Aorta (tissue), 5 donors: Measurements from ENCODE around the gene PPIP5K2. TPM values are rescaled to one million over a fixed set of nuclear protein-coding genes. Genes with fewer than 3 reads are reported as not detected.
"Not testable (repeated sequence)": the region's sequence is repeated elsewhere in the genome, so short reads cannot be mapped to it uniquely, and the experiment has no call there.

Experiments
- ATAC-seq: fragments of 200-7000 bp; cut with Tn5 transposase; one replicate; pipeline ENCODE4 v1.9.1; 2022; ENCODE audit warnings: moderate library complexity; ENCODE audit not compliant: low FRiP score
- DNase-seq, 2 donors: peaks; one replicate each; pipeline ENCODE4 v3.0.0-alpha.2; 2020
- H3K27ac ChIP-seq, 2 donors: one replicate each; pipeline ENCODE4 v1.5.1; 2013; ENCODE audit warnings: low read length in 2 of 2, mild to moderate bottlenecking in 2 of 2, moderate library complexity in 2 of 2, control low read depth in 1 of 2, inconsistent platforms in 1 of 2, low read depth in 1 of 2
- H3K27me3 ChIP-seq, 2 donors: one replicate each; pipeline ENCODE4 v1.6.1; 2013; ENCODE audit warnings: control low read depth in 1 of 2, low read length in 1 of 2, mild to moderate bottlenecking in 1 of 2, moderate library complexity in 1 of 2; ENCODE audit not compliant: insufficient read depth in 2 of 2, control insufficient read depth in 1 of 2
- H3K36me3 ChIP-seq, 2 donors: one replicate each; pipeline ENCODE4 v1.6.1; 2013; ENCODE audit warnings: control low read depth in 1 of 2, low read length in 1 of 2, mild to moderate bottlenecking in 1 of 2; ENCODE audit not compliant: insufficient read depth in 2 of 2, control insufficient read depth in 1 of 2
- H3K4me1 ChIP-seq, 2 donors: one replicate each; pipeline ENCODE4 v1.6.1; 2013; ENCODE audit warnings: low read length in 2 of 2, control low read depth in 1 of 2, mild to moderate bottlenecking in 1 of 2, moderate library complexity in 1 of 2; ENCODE audit not compliant: insufficient read depth in 2 of 2, control insufficient read depth in 1 of 2
- H3K4me3 ChIP-seq, 2 donors: one replicate each; pipeline ENCODE4 v1.5.1; 2013; ENCODE audit warnings: low read length in 2 of 2, control low read depth in 1 of 2, mild to moderate bottlenecking in 1 of 2
- H3K9me3 ChIP-seq: one replicate; pipeline ENCODE4 v1.6.1; 2013; ENCODE audit warnings: mild to moderate bottlenecking, low read length; ENCODE audit not compliant: control insufficient read depth
- WGBS, 2 donors: extraction: QIAGEN DNeasy Blood & Tissue Kit; methylation state at CpG; one replicate each; pipeline ENCODE4 v1.1.7; 2013; 5-methylcytosine and 5-hydroxymethylcytosine counted together
- intact Hi-C, 2 donors: fragments of 100-400 bp; cut with DNase I; formaldehyde crosslinking; loops; one replicate each; pipeline versions ENCODE4 v1.14.2 to v1.15.0; 2022
- long read RNA-seq, 2 donors: library from polyadenylated mRNA; unstranded; transcript quantifications; one replicate each; pipeline ENCODE4 v2.0.0, GENCODE V29; 2020 to 2021
- polyA plus RNA-seq, 2 donors: library from polyadenylated mRNA; stranded (reverse); fragments of 200-250 nt; gene quantifications; one replicate each; pipeline ENCODE4 v1.2.3, GENCODE V29; 2013
- total RNA-seq, 2 donors: library from RNA; stranded (reverse); fragmentation: NEBNext Ultra II Directional; extraction: Animal tissue kit (Norgen Biotek cat#: 25700); gene quantifications; one replicate each; pipeline ENCODE4 v1.2.1, GENCODE V29; 2021
- donor health status: healthy with polysubstance abuse.
- donor health status: Bipolar disorder and iron deficiency.
- donor health status: DM: no; HTN: no; CAD: no.
- donor health status: DM: no; HTN: no; CAD: no.
- donor health status: DM: yes; HTN: yes; CAD: no.

PPIP5K2 gene
- 10 to 100 TPM; 75.1 to 79.4 TPM for total RNA-seq
- 10 to 100 TPM; 17.9 to 47.4 TPM for polyA plus RNA-seq
- long read RNA-seq, donor 1, partial matches to known transcripts: 26 of 39 reads
- long read RNA-seq, donor 1, other reads (novel, unspliced or antisense): 12 of 39 reads
- long read RNA-seq, donor 2, partial matches to known transcripts: 5 of 11 reads
- long read RNA-seq, donor 2, other reads (novel, unspliced or antisense): 6 of 11 reads

DNA sequence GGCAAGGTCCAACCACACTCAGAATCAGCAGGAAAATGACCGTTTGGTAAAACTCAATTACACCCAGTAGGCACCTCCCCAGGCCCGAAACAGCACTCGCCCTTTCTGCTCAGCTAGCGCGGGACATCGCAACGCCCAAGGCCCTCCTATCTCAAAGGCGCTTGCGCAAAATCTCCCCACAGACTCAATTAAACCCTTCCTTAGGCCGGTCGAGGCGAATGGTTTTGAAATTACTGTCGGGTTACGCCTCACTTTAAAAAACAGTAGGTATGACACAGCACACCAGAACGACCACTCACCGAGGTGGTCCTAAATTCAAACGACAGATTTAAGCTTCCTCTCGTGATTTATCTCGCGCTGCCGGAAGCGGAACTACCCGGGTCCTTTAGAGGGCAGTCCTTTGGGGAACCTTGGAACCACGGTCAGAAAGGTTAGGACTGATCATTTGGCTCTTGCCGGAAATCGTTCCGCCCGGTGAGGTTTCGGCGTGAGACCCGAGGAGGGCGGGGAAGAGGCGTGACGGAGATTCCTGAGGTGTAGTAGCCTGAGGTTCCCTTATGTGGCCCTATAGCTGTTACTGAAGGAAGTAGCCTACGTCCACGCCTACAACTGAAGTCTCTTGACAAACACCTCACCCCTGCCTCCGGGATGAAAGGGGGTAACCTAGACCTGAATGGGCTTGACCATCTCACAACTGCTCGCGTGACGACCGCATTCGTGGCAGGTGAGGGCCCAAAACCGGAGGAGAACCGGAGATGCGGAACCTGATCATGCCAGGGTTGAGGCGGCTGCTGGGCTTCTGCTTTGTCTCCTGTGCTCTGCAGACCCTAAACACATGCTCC, at the start of gene PPIP5K2, which contains the start of gene GIN1:
PPIP5K2 (plus strand) TSS at position 537 of the 842 bp plus-strand sequence. CDS start 9,289 bp downstream, outside the sequence.
GIN1 (minus strand) TSS at position 374 of the 842 bp plus-strand sequence. CDS start 11,431 bp downstream, outside the sequence.
- WGBS, 2 donors: 0% methylated on average over 46 of the region's 46 CpGs
- ATAC-seq: peak; percentile 99
- H3K36me3 ChIP-seq: no peaks in the 10 kb centered on the region
- H3K9me3 ChIP-seq: no peaks in the 10 kb centered on the region
- peak within 1 kb of the TSS; percentile 90 to 99 for H3K4me3 ChIP-seq
- peak within 1 kb of the TSS; percentile 96 to 97 for H3K27ac ChIP-seq
- peak; percentile 97 to 98 for DNase-seq
- intact Hi-C loops: loop anchor here in 1 of 2 donors (5.0 kb wide), 1 partner anchor 363 kb away; the partner anchor contains the start of gene PAM
- H3K27me3 ChIP-seq: no peaks in the 10 kb centered on the region
- H3K4me1 ChIP-seq: peaks cover 2 to 5% of the 10 kb centered on the region in 2 donors

DNA sequence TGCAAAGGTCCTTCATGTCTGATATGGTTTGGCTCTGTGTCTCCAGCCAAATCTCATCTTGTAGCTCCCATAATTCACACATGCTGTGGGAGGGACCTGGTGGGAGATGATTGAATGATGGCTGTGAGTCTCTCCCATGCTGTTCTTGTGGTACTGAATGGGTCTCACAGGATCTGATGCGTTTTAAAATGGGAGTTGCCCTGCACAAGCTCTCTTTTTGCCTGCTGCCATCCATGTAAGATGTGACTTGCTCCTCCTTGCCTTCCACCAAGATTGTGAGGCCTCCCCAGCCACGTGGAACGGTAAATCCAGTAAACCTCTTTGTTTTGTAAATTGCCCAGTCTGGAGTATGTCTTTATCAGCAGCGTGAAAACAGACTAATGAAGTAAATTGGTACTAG, 46.6 kb upstream of the PPIP5K2 start:
- 56 to 89% methylated on average over 4 of the region's 4 CpGs for WGBS, 2 donors
- ATAC-seq, intact Hi-C loops, H3K27ac ChIP-seq, H3K27me3 ChIP-seq, H3K4me1 ChIP-seq, DNase-seq, H3K9me3 ChIP-seq, H3K4me3 ChIP-seq, H3K36me3 ChIP-seq: not testable (repeated sequence)

DNA sequence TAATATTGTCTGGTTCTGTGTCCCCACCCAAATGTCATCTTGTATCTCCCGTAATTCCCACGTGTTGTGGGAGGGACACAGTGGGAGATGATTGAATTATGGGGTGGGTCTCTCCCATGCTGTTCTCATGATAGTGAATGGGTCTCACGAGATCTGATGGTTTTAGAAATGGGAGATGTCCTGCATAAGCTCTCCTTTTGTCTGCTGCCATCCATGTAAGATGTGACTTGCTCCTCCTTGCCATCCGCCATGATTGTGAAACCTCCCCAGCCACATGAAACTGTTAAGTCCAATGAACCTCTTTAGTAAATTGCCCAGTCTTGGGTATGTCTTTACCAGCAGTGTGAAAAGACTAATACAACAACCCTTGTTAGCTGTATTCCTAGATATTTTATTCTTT, 44.7 kb upstream of the PPIP5K2 start:
- H3K4me1 ChIP-seq: no peaks in the 10 kb centered on the region
- no peaks in the 10 kb centered on the region for H3K27me3 ChIP-seq
- intact Hi-C loops: no loop called here
- no peaks in the 10 kb centered on the region for H3K36me3 ChIP-seq
- no peak overlapping the region for H3K4me3 ChIP-seq
- no peak overlapping the region for H3K27ac ChIP-seq
- ATAC-seq: no peak
- peaks cover 11% of the 10 kb centered on the region for H3K9me3 ChIP-seq
- no peak for DNase-seq
- WGBS, 2 donors: 86 to 89% methylated on average over 4 of the region's 4 CpGs

DNA sequence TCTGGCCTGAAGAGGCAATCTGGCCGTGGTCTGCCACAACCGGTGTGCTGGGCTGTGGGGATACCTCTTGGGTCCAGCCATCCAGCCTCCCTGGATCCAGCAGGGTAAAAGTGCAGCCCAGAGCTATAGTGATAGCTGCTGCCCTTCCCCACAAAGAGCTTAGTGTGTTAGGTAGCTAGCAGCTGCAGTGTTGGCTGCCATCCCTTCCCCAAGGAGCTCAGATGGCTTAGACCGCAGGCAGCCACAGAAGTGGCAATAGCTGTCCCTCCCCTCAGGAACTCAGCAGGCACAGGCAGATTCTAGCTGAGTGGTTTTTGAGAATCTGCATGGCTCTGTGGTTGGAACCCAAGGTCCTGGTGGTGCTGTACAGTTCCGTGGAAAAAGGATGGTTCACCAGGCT, 40.3 kb upstream of the PPIP5K2 start:
- no peak overlapping the region for H3K4me3 ChIP-seq
- peaks cover 0 to 1% of the 10 kb centered on the region in 2 donors for H3K36me3 ChIP-seq
- DNase-seq (no peak), ATAC-seq (no peak)
- intact Hi-C loops: loop anchor here in 1 of 2 donors (10.0 kb wide), 1 partner anchor 55 kb away; no protein-coding TSS in a partner anchor
- H3K27ac ChIP-seq: no peak overlapping the region
- 75 to 98% methylated on average over 4 of the region's 4 CpGs for WGBS, 2 donors
- peaks cover 11% of the 10 kb centered on the region for H3K9me3 ChIP-seq
- no peaks in the 10 kb centered on the region for H3K4me1 ChIP-seq
- H3K27me3 ChIP-seq: no peaks in the 10 kb centered on the region

- intact Hi-C loops: loop anchor here in 1 of 2 donors (10.0 kb wide), 1 partner anchor 48 kb away; no protein-coding TSS in a partner anchor
- Histone ChIP-seq H3K4me1 (no peaks in the 10 kb centered on the region), H3K27ac (no peak overlapping the region), H3K9me3 (peaks cover 3% of the 10 kb centered on the region), H3K36me3 (peaks cover 0 to 1% of the 10 kb centered on the region in 2 donors), H3K27me3 (no peaks in the 10 kb centered on the region), H3K4me3 (no peak overlapping the region)
- DNase-seq: no peak
- WGBS, 2 donors: 97 to 100% methylated on average over 1 of the region's 1 CpG
- ATAC-seq: no peak
These were observed 33.6 kb upstream of the PPIP5K2 start for GRCh38 chr5:103086547-103086946.

DNA sequence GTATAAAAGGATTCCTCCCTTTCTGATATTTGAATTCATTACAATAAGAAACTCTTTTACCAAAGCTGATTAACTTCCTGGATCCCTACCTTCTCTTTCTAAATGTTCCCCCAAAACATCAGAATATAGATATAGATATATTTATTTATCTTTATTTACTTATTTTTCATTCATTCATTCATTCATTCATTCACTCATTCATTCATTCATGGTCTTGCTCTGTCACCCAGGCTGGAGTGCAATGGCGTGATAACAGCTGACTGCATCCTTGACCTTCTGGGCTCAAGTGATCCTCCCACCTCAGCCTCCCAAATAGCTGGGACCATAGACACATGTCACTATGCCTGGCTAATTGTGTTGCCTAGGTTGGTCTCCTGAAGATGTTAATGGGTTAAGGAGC, 30.8 kb upstream of the PPIP5K2 start:
- Histone ChIP-seq H3K27ac (no peak overlapping the region), H3K9me3 (peaks cover 3% of the 10 kb centered on the region), H3K27me3 (no peaks in the 10 kb centered on the region), H3K36me3 (peaks cover 0 to 1% of the 10 kb centered on the region in 2 donors), H3K4me1 (no peaks in the 10 kb centered on the region), H3K4me3 (no peak overlapping the region)
- ATAC-seq (no peak), DNase-seq (no peak)
- 100% methylated on average over 1 of the region's 1 CpG for WGBS, 2 donors
- intact Hi-C loops: loop anchor here in 1 of 2 donors (10.0 kb wide), 1 partner anchor 46 kb away; no protein-coding TSS in a partner anchor

- ATAC-seq: no peak
- Histone ChIP-seq H3K9me3 (no peaks in the 10 kb centered on the region), H3K27ac (no peak overlapping the region), H3K27me3 (no peaks in the 10 kb centered on the region), H3K4me3 (no peak overlapping the region), H3K36me3 (no peaks in the 10 kb centered on the region), H3K4me1 (peaks cover 0 to 4% of the 10 kb centered on the region in 2 donors)
- intact Hi-C loops: no loop called here
- WGBS, 2 donors: 68 to 69% methylated on average over 1 of the region's 1 CpG
- DNase-seq: no peak
These were observed 29.3 kb upstream of the PPIP5K2 start for GRCh38 chr5:103090791-103091190.

DNA sequence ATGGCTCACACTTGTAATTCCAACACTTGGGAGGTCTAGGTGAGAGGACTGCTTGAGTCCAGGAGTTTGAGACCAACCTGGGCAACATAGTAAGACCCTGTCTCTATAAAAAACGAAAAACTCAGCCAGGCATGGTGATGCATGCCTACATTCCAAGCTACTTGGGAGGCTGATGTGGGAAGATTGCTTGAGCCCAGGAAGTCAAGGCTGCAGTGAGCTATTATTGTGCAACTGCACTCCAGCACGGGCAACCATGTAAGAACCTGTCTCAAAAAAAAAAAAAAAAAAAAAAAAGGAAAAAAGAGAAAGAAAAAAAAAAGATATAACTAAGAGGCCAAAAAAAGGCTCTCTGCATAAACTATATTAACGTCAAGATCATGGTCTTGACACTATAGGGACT, 27.4 kb upstream of the PPIP5K2 start:
- Histone ChIP-seq H3K4me1 (peaks cover 0 to 4% of the 10 kb centered on the region in 2 donors), H3K36me3 (peaks cover 0 to 2% of the 10 kb centered on the region in 2 donors), H3K27me3 (no peaks in the 10 kb centered on the region), H3K9me3 (no peaks in the 10 kb centered on the region), H3K4me3 (no peak overlapping the region), H3K27ac (no peak overlapping the region)
- ATAC-seq: no peak
- intact Hi-C loops: no loop called here
- WGBS, 2 donors: 42 to 66% methylated on average over 3 of the region's 3 CpGs
- no peak for DNase-seq
